Measurements from ENCODE around the gene TSPEAR. TPM values are rescaled to one million over a fixed set of nuclear protein-coding genes. Genes with fewer than 3 reads are reported as not detected.

TSPEAR gene
- total and polyA plus RNA-seq, 2 donors from 2014 or later: 0.09 to 0.22 TPM

DNA sequence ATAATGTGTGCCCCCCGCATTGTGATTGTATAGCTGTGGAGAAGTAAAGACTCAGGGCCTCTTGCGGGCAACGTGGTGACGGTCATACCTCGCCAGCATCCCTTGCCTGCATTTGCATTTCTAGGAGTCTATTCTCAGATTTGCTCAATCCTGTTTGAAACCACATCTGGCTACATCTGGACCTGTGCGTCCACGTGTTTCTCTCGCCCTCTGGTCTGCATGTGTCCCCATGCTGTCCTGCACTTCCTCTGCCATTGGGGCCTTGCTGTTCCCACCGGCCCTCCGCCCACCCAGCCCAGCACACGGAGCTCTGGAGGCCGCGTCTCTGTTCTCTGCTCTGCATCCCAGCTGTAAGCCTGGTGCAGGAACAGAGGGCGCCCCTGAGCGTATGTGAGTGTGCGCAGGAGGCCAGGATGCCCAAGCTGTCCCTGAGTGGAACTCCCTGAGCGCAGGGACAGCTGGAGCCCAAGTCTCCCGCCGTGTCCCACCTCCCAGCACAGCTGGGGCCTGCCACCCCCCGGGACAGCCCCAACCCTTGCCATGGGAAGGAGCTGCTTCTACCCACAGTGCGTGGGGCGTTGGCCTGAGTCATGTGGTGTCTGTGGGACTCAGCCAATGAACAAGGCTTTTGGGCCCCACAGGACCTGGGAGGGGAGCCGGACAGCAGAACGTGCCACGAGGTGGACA, 161.7 kb downstream of the TSPEAR start:
- FAIRE-seq (no peak), DNase-seq (peak in 1 of 5 donors; percentile 52)
- H3K9ac ChIP-seq (ENCODE audit: low read length in 3 of 3): no peak overlapping the region
- TF ChIP-seq, protein P1, sequence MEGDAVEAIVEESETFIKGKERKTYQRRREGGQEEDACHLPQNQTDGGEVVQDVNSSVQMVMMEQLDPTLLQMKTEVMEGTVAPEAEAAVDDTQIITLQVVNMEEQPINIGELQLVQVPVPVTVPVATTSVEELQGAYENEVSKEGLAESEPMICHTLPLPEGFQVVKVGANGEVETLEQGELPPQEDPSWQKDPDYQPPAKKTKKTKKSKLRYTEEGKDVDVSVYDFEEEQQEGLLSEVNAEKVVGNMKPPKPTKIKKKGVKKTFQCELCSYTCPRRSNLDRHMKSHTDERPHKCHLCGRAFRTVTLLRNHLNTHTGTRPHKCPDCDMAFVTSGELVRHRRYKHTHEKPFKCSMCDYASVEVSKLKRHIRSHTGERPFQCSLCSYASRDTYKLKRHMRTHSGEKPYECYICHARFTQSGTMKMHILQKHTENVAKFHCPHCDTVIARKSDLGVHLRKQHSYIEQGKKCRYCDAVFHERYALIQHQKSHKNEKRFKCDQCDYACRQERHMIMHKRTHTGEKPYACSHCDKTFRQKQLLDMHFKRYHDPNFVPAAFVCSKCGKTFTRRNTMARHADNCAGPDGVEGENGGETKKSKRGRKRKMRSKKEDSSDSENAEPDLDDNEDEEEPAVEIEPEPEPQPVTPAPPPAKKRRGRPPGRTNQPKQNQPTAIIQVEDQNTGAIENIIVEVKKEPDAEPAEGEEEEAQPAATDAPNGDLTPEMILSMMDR (IDR thresholded peaks at IDR 0.05; ENCODE audit: borderline replicate concordance, extremely low read depth, insufficient read depth): no peak
- no peaks in the 10 kb centered on the region for H3K4me1 ChIP-seq (ENCODE audit: control insufficient read depth in 2 of 3, insufficient read depth in 2 of 3, low read depth in 1 of 3, low read length in 3 of 3)
- H3K27me3 ChIP-seq (ENCODE audit: control insufficient read depth, insufficient read depth, low read length): no peaks in the 10 kb centered on the region
- no peak overlapping the region for H3K27ac ChIP-seq (ENCODE audit: low read depth in 2 of 2, low read length in 2 of 2)
- H3K4me3 ChIP-seq (ENCODE audit: low read length in 3 of 3): no peak overlapping the region
- H3K36me3 ChIP-seq (ENCODE audit: control insufficient read depth in 2 of 3, insufficient read depth in 3 of 3, low read length in 3 of 3): no peaks in the 10 kb centered on the region
- intact Hi-C loops (cut with DNase I): no loop called here
- no peaks in the 10 kb centered on the region for H3K9me3 ChIP-seq (ENCODE audit: control insufficient read depth in 2 of 3, insufficient read depth in 1 of 3, low read length in 3 of 3)

DNA sequence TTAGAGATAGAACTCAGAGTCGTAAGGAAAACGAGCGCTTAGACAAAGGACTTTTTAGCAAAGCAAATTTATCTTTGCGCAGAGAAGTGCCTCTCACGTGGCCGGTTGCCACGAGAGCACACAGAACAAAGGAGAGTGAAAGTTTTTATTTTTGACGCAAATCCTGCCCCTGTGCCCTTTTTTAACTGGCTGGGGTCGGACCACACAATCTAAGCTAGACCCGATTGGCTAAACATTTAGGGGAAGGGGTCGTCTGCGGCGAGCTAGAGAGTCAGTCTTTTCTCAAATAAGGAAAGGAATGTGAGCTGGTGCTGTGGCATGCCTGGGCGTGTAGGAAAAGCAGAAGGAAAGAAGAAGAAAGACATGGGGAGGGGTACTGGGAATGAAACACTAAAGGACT, 162.4 kb downstream of the TSPEAR start:
- Histone ChIP-seq H3K36me3 (ENCODE audit: control insufficient read depth in 2 of 3, insufficient read depth in 3 of 3, low read length in 3 of 3) (no peaks in the 10 kb centered on the region), H3K4me3 (ENCODE audit: low read length in 3 of 3) (no peak overlapping the region), H3K27ac (ENCODE audit: low read depth in 2 of 2, low read length in 2 of 2) (no peak overlapping the region), H3K9me3 (ENCODE audit: control insufficient read depth in 2 of 3, insufficient read depth in 1 of 3, low read length in 3 of 3) (no peaks in the 10 kb centered on the region), H3K9ac (ENCODE audit: low read length in 3 of 3) (no peak overlapping the region), H3K27me3 (ENCODE audit: control insufficient read depth, insufficient read depth, low read length) (no peaks in the 10 kb centered on the region), H3K4me1 (ENCODE audit: control insufficient read depth in 2 of 3, insufficient read depth in 2 of 3, low read depth in 1 of 3, low read length in 3 of 3) (no peaks in the 10 kb centered on the region)
- DNase-seq (peak in 1 of 5 donors; percentile 38), FAIRE-seq (no peak)
- intact Hi-C loops (cut with DNase I): no loop called here
- TF ChIP-seq, protein P1 (IDR thresholded peaks at IDR 0.05; ENCODE audit: borderline replicate concordance, extremely low read depth, insufficient read depth): no peak

DNA sequence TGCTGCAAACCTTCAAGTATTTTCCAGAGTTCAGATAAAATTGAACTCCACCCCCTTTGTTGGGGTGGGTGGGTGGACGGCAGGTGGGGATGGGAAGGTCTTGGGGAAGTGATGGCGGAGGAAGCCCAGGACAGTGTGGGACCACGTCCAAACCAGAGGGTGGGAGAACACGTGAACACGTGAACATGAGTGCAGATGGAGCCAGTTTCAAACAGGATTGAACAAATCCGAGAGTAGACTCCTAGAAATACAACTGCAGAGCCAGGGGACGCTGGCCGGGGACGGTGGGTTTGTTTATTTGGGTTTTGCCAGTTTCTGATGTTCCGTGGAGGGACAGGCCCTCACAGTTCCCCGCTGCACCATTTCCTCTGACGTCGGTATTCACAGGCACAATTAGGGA, 163.0 kb downstream of the TSPEAR start:
- Histone ChIP-seq H3K36me3 (ENCODE audit: control insufficient read depth in 2 of 3, insufficient read depth in 3 of 3, low read length in 3 of 3) (no peaks in the 10 kb centered on the region), H3K4me3 (ENCODE audit: low read length in 3 of 3) (no peak overlapping the region), H3K9ac (ENCODE audit: low read length in 3 of 3) (no peak overlapping the region), H3K9me3 (ENCODE audit: control insufficient read depth in 2 of 3, insufficient read depth in 1 of 3, low read length in 3 of 3) (no peaks in the 10 kb centered on the region), H3K27ac (ENCODE audit: low read depth in 2 of 2, low read length in 2 of 2) (no peak overlapping the region), H3K4me1 (ENCODE audit: control insufficient read depth in 2 of 3, insufficient read depth in 2 of 3, low read depth in 1 of 3, low read length in 3 of 3) (no peaks in the 10 kb centered on the region), H3K27me3 (ENCODE audit: control insufficient read depth, insufficient read depth, low read length) (no peaks in the 10 kb centered on the region)
- intact Hi-C loops (cut with DNase I): no loop called here
- TF ChIP-seq, protein P1 (IDR thresholded peaks at IDR 0.05; ENCODE audit: borderline replicate concordance, extremely low read depth, insufficient read depth): no peak
- no peak for DNase-seq
- no peak for FAIRE-seq

All from kidney (tissue), 14 donors.